Fibroblast of skin of left biceps (primary cell): ENCODE results near the gene CNOT1.
"Not testable (repeated sequence)": the region's sequence is repeated elsewhere in the genome, so short reads cannot be mapped to it uniquely, and the experiment has no call there.

Source experiments
- DNase-seq, 2 experiments: peaks; one replicate each; pipeline ENCODE4 v3.0.0-alpha.2; 2013; ENCODE audit warnings: low read depth in 2 of 2

The CNOT1 gene

DNA sequence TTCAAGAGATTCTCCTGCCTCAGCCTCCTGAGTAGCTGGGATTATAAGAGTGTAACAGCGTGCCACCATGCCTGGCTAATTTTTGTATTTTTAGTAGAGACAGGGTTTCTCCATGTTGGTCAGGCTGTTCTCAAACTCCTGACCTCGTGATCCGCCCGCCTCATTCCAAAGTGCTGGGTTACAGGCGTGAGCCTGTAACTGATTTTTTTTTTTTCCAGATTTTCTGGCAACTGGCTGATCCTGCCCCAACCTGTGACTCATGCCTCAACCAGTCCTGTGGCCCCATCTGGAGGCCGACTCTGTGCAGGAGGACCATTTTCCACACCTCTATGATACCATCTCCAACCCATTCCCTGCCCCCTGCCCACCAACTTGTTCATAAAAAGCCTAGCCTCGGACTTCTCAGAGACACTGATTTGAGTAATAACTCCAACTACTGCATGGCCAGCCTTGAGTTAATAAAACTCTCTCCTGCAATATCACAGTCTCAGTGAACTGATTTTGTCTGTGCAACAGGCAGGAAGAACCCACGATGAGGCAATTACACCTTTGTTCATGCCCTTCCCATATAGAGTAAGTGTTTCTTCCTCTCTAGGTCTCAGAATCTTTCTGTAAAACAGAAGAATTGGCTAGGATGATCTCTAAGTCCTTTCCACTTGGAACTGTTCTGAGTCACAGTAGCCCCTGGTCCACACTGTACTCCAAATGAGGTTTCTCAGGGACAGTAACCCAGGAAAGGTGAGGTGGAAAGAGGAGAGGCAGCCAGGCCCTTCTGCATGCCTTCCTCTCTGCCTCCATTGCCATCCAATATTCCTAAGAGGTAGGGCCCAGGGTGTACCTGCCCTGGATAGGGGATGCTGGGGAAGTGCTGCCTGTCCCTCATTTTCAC lies 8.8 kb upstream of the CNOT1 start:
- peak; percentile 52 to 59 for DNase-seq

GRCh38 chr16:58637021-58637420 lies 7.4 kb upstream of the CNOT1 start:
- not testable (repeated sequence) for DNase-seq

DNA sequence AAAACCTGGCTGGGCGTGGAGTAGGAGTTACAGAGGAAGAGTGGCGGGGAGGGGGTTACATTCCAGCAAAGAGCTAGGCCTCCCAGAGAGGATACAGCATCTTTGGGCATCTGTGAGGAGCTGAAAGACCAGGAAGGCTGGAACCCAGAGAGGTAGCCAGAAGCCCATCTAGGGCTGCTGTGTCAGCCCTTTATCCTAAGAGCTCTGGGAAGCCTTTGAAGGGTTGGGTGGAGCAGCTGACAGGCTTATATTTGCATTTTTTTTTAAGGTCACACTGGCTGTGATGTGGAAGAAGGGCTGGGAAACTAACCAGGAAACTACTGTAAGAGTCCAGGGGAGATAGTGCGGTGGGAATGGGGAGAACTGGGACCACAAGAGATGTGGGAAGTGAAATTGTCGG lies 6.8 kb upstream of the CNOT1 start:
- DNase-seq = no peak

GRCh38 chr16:58635502-58635901 lies 5.9 kb upstream of the CNOT1 start:
- DNase-seq = no peak

GRCh38 chr16:58634265-58634802 lies 4.7 kb upstream of the CNOT1 start:
- no peak for DNase-seq

- peak in 1 of 2 experiments; percentile 1 for DNase-seq
Measured at GRCh38 chr16:58628845-58629732, 537 bp downstream of the CNOT1 start.

DNA sequence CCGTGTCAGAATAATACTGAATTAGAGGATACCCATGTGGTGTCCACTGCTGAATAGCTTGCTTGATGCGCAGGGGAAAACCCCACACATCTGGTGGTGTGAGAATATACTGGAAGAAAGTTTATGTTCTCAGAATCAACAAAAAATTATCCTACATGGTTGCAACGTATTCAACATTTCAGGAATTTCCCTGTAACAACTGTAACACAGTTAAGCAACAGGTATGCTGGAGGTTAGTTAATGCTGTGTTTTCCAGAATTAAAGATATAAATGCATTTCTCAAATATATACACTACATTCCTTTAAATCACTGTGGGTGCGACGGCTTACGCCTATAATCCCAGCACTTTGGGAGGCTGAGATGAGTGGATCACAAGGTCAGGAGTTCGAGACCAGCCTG lies 5.4 kb downstream of the CNOT1 start:
- no peak for DNase-seq

GRCh38 chr16:58620396-58620795 lies 9.2 kb downstream of the CNOT1 start:
- DNase-seq = no peak

DNA sequence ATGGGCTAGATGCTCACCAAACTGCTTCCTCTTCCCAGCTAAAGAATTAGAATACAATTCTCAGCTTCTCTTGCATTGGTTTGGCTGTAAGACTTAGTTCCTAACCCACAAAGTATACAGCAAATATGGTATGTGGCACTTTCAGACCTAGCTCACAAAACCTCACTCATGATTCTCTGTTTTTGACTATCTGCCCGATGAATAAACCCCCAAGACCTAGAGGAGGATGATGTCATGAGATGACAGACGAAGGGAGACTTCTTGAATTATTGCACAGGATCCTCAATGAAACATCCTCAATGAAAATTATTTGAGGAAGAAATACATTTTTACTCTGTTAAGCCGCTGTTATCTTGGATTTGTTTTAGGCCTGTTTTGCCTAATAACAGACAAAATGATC lies 14.3 kb downstream of the CNOT1 start:
- DNase-seq = peak in 1 of 2 experiments; percentile 5

GRCh38 chr16:58614860-58615259 lies 14.8 kb downstream of the CNOT1 start:
- DNase-seq = no peak

GRCh38 chr16:58614212-58614611 lies 15.4 kb downstream of the CNOT1 start:
- no peak for DNase-seq

DNA sequence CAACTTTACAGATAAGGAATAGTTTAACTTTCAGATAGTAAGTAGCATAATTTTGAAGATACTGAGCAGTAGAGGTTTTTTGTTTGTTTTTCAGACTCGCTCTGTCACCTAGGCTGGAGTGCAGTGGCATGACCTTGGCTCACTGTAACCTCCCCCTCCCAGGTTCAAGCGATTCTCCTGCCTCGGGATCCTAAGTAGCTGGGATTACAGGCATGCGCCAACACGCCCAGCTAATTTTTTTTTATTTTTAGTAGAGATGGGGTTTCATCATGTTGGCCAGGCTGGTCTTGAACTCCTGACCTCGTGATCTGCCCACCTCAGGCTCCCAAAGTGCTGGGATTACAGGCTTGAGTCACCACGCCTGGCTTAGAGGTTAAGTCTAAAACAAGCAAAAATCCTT lies 16.7 kb downstream of the CNOT1 start:
- not testable (repeated sequence) for DNase-seq

DNA sequence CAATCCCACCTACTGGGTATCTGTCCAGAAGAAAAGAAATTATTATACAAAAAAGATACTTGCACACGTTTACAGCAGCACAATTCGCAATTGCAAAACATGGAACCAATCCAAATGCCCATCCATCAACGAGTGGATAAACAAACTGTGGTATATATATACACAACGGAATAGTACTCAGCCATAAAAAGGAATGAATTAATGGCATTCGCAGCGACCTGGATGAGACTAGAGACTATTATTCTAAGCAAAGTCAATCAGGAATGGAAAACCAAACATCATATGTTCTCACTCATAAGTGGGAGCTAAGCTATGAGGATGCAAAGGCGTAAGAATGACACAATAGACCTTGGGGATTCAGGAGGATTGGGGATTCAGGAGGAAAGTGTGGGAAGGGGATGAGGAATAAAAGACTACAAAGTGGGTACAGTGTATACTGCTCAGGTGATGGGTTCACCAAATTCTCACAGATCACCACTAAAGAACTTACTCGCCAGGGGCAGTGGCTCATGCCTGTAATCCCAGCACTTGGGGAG lies 21.0 kb downstream of the CNOT1 start:
- DNase-seq = no peak

DNA sequence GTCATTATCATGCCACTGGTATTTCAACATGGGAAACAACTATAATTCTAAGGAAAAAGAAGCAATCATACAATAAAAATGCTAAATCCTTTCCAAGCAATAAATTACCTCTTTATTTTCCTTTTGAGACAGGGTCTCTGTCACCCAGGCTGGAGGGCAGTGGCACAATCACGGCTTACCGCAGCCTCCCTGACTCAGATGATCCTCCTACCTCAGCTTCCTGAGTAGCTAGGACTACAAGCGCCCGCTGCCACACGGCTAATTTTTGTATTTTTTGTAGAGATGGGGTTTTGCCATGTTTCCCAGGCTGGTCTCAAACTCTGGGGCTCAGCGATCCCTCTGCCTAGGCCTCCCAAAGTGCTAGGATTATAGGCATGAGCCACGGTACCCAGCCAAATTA lies 24.1 kb downstream of the CNOT1 start:
- DNase-seq = no peak

GRCh38 chr16:58591083-58591482 lies 38.5 kb downstream of the CNOT1 start:
- DNase-seq = no peak

- peak; percentile 7 to 9 for DNase-seq
Measured at GRCh38 chr16:58589326-58589905, 40.2 kb downstream of the CNOT1 start.

- no peak for DNase-seq
Measured at GRCh38 chr16:58588406-58588805, 41.2 kb downstream of the CNOT1 start.

DNA sequence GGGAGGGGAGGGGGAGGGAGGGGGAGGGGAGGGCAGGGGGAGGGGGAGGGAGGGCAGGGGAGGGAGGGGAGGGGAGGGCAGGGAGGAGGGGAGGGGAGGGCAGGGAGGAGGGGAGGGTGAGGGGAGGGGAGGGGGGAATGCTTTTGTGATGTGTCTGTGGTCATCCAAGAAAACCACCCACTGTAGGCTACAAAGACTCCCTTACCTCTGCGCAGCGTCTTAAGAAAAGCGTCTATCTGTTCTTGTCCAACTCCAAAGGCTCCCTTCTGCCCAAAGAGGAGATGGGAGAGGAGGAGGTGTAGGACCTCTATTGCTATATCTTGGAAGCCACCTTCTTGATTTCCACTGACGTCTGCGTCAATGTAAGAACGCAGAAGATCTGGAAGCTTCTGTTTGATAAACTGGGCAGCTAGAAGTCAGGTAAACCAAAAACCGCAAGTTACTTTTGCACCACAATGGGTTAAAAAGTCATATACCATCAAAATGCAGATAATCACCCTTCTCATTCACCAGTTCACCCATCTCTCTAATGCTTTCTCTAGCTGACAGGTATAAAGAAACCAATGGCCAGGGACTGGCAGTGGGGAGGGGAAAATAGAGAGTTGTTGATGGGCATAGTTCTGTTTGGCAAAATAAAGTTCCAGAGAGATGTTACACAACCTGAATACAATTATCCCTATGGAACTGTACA lies 43.1 kb downstream of the CNOT1 start:
- DNase-seq = no peak

DNA sequence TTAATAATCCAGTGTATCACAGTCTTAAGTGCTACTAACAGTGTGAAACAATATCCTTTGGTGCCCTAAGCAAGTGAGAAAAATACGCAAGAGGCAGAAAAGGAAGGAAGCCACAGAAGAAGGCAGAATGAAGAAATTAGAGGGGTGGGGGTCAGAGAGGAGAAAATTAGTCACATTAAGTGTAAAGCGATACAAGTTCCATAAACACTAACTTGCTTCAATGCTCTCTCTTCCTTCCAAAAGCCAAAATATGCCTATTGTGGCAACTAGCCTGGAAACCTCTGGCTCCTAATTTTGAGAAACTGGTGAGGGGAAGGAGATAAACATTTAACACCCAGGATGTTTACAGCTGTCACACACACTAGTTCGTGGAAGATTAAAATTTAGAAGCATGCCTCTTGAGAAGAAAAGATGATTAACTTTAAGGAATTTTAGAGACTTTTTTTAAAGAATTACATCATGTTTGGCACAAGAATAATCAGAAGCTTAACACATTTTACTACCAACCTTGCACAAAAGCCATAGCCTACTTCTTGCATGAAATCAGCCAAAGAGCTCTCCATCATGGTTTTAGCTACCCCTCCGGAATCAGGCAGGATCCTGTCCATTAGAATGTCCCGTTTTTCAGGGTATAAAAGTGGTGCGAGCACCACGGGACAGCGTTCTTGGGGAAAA lies 44.7 kb downstream of the CNOT1 start:
- DNase-seq = no peak

- no peak for DNase-seq
Measured at GRCh38 chr16:58582971-58583765, 46.5 kb downstream of the CNOT1 start.
